HG02678 (cell line): ENCODE measurements around the gene TIMP3.
"Not testable (repeated sequence)": the region's sequence is repeated elsewhere in the genome, so short reads cannot be mapped to it uniquely, and the experiment has no call there.

ENCODE experiments used
- ATAC-seq: cut with Tn5 transposase; IDR thresholded peaks from one replicate; pipeline ENCODE4 v1.9.1; 2021; ENCODE audit warnings: mild to moderate bottlenecking, moderate library complexity; ENCODE audit not compliant: unreplicated experiment

Gene TIMP3

DNA sequence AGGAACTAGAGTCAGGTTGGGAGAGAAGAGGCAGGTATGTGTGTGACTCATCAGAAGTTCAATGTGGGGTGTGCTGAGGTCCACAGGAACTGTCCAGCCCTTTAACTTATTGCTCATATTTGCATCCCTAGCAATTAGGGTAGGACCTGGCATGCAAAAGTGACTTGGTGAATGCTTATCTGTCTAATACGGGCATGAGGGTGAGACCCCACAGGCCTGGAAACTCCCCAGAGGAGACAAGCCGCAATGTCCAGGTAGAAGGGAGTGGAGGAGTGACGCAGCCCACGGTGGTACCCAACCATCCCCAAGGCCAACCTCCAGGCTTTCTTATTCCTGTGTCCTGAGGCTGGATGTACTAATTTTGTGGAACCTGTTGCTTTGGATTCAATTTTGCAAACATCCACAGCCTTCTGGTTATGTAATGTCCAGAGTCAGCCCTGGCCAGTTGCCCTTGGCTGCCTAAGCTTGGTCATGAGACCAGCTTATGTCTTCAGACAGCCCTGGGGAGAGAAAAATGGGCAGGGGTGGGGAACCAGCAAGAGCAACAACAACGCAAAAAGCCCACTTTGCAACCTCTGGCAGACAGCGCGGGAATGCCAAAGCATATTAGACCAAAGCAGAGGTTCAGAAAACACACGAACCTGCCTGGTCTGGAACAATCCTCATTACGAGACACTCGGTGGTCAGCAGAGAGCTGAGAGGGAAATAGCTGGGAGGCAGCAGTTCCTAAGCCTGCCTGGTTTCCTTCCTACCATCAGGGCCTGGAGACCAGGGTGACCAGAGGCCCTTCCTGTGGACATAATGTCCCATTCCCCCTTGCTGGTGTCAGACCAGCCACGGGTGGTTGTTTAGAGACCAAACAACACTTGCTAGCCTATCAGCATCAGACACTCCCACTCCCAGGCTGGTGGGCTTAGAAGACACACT, 49.3 kb downstream of the TIMP3 start:
- no peak for ATAC-seq

DNA sequence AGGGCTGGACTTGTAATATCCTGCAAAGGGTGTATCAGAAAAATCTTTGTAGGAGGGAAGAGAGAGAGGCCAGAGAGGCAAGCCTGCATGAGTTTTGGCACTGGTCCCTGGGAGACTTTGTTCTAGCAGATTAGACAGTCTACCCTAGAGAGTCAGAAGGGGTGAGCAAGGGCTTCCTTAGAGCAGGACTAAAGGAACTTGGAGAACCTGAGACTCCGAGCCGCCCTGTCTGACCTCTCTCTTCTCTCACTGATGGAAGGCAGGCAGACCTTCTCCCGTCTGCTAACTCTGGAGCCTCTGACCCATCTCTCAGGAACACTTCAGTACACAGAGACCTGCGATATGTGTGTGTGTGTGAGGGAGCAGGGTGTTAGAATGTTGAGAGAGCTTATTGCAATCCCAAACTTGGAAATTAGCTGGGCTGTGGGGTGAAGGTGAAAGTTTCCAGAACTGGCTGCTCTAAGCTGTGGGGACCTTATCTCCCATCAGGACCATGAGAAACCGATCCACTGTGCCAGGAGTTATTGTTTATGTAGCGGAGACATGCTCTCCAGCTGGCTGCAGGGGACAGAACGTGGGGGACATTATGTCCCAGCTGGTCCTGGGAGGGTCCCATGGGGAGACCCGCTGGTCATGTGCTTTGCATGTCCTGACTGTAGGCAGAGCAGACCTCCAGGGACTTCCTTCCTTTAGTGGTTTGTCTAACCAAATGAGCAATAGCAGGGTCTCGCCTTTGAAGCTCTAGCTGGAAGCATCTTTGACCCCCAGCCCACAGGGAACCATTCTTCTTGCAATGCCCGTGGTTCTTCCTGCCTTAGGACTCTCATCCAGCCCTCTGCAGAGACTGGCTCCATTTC, 51.1 kb downstream of the TIMP3 start:
- ATAC-seq, result no peak

DNA sequence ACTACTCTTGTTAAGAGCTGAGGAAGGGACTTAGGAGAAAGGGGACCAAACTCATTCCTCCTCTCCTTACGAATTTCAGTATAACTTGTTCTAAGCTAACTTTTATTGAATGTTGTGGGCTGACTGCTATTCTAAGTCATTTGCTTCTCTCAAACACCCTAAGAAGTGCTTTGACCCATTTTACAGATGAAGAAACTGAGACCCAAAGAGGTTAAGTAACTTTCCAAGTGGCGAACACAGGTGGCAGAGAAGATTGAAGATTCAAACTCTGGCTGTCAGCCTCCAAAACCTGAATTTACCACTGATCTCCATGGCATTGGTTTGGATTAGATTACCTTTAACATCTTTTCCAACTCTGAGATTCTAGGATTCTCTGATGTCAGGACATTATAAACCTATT, 52.2 kb downstream of the TIMP3 start:
- no peak for ATAC-seq

DNA sequence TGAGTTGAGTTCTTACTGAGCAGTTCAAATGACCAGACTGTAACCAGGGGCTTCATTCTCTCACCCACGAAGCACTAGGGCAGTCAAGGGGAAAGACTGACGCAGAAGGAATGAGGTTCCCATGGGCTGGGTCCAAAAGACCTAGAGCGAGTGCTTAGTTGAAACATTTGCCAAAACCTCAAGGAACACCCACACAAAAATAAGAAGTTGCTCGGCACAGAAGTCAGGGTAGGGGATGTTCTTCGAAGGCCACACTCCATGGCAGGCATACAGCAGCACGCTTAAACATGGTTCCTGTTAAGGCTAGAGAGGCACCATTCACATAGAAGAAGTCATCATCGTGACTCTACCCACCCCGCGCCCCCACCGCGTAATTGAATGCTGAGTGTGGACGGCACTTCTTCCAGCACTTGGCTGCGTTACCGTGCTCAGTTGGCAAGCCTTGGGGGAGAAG, 52.9 kb downstream of the TIMP3 start:
- ATAC-seq, result no peak

DNA sequence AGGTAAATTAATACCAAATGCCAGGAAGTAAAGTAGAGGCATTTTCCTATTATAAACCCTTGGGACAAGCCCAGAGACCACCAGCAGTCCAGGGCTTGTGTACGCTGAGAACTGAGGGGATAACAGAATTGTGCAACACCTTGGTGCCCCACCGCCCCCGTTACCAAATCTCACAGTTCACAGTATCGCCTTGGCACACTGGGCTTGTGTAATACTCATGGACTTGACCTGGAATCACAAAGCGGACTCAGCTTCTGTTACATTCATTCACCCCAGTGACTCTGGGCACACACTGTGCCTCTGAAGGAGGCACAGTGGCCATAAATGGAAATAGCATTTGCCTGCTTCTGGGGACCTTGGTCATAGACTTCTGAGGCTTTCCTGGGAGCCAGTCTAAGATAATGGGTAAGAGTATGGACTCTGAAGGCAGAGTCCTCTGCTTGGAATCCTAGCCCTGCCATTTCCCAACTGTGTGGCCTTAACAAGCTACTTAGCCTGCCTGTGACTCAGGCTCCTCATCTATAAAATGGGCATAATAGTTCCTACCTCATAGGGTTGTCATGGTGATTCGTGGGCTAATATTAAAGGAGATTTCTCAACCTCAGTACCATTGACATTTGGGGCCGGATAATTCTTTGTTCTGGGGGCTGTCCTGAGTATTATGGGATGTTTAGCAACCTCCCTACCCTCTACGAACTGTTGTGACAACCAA, 53.7 kb downstream of the TIMP3 start:
- ATAC-seq, result no peak

DNA sequence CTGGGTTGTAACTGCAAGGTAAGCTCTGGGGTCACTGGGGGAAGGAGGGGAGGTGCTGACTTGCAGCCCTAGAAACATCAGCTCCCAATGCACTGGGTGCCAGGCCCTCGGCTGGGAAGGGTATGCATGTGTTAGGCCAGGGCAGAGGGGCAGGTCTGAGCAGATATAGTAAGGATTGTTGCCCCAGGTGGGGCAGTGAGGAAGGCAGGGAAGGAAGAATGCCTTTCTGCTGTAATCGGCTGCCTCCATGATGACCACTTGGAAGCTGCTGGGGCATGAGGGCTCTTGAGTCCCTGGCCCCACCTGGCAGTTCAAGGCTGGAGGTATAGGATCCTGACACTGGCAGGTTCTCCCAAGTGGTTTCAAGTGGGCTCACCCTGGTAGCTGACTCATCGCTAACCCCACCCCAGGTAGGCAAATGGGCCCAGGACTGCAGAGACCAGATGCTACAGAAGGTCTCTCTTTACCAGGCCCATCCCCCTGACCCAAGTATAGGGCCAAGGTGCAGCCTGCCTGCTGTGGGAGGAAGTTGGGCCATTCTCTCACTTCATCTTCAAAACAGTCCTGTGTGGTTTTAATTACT, 56.7 kb downstream of the TIMP3 start:
- no peak for ATAC-seq

DNA sequence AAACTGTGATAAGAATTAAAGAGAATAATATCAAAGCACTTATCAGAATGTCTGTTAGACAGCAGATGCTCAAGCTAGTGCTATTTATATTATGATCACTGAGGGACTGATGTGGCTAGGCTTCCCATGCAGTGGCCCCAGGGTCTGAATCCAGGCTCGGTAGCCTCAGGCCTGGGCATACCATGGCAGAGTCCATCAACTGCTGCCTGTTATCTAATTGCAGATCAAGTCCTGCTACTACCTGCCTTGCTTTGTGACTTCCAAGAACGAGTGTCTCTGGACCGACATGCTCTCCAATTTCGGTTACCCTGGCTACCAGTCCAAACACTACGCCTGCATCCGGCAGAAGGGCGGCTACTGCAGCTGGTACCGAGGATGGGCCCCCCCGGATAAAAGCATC, 57.5 kb downstream of the TIMP3 start:
- no peak for ATAC-seq

DNA sequence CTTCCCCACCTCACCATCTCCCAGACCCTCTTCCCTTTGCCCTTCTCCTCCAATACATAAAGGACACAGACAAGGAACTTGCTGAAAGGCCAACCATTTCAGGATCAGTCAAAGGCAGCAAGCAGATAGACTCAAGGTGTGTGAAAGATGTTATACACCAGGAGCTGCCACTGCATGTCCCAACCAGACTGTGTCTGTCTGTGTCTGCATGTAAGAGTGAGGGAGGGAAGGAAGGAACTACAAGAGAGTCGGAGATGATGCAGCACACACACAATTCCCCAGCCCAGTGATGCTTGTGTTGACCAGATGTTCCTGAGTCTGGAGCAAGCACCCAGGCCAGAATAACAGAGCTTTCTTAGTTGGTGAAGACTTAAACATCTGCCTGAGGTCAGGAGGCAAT, 58.2 kb downstream of the TIMP3 start:
- no peak for ATAC-seq

DNA sequence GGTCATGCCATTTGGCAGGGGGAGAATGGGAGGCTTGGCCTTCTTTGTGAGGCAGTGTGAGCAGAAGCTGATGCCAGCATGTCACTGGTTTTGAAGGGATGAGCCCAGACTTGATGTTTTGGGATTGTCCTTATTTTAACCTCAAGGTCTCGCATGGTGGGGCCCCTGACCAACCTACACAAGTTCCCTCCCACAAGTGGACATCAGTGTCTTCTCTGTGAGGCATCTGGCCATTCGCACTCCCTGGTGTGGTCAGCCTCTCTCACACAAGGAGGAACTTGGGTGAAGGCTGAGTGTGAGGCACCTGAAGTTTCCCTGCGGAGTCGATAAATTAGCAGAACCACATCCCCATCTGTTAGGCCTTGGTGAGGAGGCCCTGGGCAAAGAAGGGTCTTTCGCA, 59.8 kb downstream of the TIMP3 start:
- ATAC-seq, result no peak

DNA sequence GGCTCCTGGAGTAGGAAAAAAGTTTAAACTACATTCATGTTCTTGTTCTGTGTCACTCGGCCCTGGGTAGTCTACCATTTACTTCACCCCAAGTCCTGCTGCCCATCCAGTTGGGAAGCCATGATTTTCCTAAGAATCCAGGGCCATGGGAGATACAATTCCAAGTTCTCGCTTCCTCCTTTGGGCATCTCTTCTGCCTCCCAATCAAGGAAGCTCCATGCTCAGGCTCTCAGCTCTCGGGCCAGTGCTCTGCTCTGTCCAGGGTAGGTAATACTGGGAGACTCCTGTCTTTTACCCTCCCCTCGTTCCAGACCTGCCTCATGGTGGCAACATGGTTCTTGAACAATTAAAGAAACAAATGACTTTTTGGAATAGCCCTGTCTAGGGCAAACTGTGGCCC, 60.6 kb downstream of the TIMP3 start:
- no peak for ATAC-seq

DNA sequence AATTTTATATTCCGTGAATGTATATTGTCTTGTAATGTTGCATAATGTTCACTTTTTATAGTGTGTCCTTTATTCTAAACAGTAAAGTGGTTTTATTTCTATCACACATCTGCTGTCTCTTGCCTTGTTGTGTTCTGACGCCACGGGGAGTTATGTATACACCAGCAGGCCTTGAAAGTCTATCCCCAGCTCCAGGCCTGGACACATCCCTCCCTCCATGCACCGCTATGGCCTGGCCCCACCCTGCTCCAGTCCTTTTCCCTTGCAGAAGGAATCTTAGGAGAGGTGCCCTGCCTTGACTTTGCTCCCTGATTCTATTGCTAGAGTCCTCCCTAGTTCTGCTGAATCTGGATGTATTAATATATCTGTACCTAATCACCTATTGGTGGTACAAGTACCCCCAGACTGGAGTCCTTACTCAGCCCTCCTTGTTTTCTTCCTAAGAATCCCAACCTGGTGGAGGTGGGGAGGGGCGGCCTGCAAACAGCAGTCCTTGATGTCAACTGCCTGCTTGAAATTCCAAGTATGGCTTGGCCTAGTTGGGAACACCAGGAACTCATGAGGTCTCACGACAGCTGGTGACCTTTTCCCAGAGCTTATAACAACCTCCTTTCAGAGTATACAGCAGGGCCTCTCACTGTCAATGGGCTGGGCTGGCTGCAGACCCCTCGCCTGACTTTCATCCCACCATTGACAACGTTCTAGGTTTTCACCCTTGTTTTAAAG, 61.6 kb downstream of the TIMP3 start:
- no peak for ATAC-seq

DNA sequence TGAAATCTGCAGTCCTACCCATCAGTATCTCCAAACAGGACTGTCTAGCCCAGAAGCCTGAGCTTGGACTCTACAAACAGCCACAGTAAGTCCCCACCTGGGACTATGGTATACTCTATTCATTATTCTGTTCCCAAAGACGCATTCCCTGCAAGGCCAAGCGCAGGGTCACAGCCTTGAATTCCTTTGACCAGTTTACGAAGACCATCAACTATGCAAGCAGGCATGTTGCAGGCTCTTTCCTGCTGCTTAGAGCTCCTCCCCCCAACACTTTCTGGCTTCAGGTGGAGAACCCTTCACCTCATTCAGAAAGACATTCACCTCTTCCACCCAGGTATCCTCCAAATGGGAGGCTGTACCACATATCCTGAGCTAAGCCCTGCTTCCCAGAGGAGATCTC, 62.5 kb downstream of the TIMP3 start:
- ATAC-seq, result no peak

DNA sequence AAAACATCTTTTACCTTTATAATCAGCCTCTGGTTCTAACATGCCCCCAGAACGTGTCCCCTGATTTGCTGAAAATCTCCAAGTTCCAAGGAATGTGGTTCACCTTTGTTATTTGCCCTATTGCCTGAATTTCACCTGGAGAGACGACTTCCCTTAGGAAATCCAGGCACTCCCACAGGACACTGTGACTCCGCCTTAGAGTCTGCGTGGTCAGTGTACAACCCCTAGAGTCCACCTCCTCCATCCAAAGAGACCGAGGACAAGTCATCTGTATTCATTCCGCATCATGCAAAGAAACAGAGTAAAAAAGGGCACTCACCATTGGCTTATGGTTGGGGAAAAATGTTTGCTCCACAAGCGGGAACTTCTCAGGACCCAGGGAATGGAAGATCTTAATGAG, 63.1 kb downstream of the TIMP3 start:
- ATAC-seq, result no peak

DNA sequence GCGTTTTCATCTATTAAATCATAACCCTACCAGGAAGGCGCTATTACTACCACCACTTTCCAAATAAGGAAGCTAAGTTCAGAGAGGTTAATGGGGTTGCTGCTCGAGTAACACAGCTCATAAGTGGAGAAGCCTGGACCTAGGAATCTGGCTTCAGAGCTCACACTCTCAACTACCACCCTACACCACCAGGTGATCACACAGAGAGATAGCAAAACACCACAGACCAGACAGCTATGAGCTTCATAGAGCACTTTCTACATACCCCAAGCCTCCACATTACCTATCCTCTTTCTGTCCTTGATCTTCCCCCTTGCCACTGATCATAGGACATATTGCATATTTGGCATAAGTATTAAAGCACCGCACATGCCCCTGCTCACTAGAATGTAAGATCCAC, 65.4 kb downstream of the TIMP3 start:
- ATAC-seq, result no peak

DNA sequence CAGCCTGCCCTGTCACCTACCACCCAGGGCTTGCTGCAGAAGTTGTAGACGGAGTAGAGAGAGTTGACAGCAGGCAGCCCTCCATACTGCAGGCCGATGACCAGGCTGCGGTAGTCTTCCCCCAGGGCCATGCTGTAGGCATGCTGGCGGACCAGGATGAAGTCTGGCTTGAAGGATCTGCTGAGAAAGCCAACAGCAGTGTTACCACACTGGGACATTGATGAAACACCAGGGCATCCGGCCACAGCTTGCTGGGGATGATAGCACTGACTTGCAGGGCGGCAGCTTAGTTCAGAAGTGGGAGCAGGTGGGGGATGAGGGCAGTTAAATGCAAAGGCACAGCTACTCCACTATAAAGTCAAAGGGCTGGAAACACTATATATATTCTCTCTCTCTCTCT, 67.4 kb downstream of the TIMP3 start:
- no peak for ATAC-seq

DNA sequence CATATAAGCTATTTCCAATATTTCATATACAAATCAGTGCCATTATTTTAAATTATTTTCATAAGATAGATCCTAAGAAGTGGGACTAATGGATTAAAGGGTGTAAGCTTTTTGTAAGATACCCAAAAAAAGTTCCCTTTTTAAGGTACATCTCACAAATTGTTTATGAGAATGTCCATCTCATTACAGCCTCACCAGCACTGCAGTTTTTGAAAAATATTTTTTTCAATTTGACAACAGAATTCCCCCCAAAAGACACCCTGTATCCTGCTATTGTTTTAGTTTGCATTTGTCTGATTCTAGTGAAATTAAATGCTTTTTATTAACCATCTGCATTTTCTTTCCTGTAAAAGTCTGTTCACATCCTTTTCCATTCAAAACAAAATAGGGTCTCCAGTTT, 69.0 kb downstream of the TIMP3 start:
- no peak for ATAC-seq

DNA sequence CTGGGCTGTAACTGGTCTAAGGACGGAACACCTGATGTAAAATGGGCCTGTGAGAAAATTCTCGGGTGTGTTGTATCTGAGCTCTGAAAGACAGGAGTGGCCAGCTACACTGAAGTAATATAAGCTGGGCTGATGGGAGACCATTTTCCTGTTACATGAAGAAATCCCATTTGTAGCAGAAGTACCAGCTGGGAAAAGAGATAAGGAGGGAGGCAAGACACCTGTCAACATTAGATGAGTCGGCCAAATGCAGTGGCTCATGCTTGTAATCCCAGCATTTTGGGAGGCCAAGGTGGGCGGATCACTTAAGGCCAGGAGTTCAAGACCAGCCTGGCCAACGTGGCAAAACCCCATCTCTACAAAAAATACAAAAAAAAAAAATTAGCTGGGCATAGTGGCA, 72.1 kb downstream of the TIMP3 start:
- ATAC-seq, result not testable (repeated sequence)

DNA sequence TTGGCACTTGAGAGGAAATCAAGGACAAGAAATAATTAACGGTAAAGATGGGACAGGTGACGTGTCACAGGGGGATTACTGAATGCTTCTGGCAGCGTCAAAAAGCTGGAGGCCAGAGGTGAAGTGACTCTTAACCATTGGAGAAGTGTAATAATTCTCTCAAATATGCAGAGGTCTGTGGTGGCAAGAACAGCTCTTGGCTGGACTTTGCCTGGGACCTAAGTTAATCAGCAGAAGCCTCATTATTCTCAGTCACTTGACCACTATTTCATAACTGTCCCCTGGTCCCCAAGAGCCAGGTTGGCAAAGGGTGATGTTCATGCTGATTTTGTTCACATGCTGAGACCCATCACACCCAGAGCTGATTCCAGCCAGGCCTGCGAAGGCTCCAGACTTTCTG, 72.9 kb downstream of the TIMP3 start:
- no peak for ATAC-seq

DNA sequence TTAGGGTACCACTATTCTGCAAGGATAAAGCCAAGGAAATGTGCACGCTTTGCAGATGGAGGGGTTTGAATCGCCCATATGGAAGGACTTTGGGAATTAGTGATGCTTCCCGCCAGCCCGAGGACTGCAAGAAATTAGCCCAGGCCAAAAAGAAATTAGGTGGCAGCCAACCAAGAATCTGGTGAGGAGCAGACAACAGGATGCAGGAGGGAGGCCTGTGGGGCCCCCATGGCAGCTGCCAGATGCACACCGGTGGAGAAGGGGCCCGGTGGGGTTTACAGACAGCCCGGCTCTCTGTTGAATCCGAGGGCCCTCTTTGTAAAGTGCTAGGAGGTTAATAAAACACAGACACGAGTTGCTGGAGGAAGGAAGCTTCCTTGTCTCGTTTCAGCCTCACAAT, 73.5 kb downstream of the TIMP3 start:
- no peak for ATAC-seq

DNA sequence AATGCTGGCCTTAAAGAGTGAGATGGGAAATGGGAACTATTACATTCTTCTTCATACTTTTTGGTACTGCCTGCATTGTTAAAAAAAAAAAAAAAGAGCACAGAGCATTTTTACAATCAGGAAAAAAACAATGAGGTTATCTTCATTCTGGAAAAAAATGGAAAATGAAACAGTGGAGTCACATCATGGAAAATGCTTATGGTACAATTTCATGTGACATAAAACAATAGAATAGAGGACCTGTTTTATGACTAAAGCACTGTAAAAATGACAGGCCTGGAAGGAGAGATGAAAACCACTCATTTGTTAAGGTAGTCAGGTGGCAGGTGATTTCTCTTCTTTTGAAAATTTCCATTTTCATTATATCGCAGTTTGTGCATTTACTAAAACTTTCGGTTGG, 75.0 kb downstream of the TIMP3 start:
- no peak for ATAC-seq
